CD4-positive, alpha-beta T cell treated with Interferon gamma for 1 hour (primary cell): ENCODE data around the gene CHRM1.

ENCODE experiments used
- DNase-seq: peaks from one replicate; pipeline ENCODE4 v3.0.0-alpha.2; 2020

Gene CHRM1

GRCh38 chr11:62902932-62903331 is 18.2 kb downstream of the CHRM1 start:
- DNase-seq: no peak

- DNase-seq: no peak
These were observed 23.1 kb downstream of the CHRM1 start for GRCh38 chr11:62898027-62898426.

- no peak for DNase-seq
These were observed 23.9 kb downstream of the CHRM1 start for GRCh38 chr11:62897311-62897710.

GRCh38 chr11:62896049-62896448 is 25.1 kb downstream of the CHRM1 start:
- DNase-seq: no peak

GRCh38 chr11:62895501-62895900 is 25.7 kb downstream of the CHRM1 start:
- no peak for DNase-seq

- no peak for DNase-seq
These were observed 28.9 kb downstream of the CHRM1 start for GRCh38 chr11:62892077-62892922.

GRCh38 chr11:62889484-62890437 is 31.4 kb downstream of the CHRM1 start:
- DNase-seq: no peak

- no peak for DNase-seq
These were observed 32.1 kb downstream of the CHRM1 start for GRCh38 chr11:62889126-62889483.

GRCh38 chr11:62888406-62888805 is 32.8 kb downstream of the CHRM1 start:
- DNase-seq: no peak

- DNase-seq: no peak
These were observed 35.9 kb downstream of the CHRM1 start for GRCh38 chr11:62885137-62885750.

- DNase-seq: no peak
These were observed 37.5 kb downstream of the CHRM1 start for GRCh38 chr11:62883673-62884072.

- no peak for DNase-seq
These were observed 38.2 kb downstream of the CHRM1 start for GRCh38 chr11:62882788-62883501.

GRCh38 chr11:62882431-62882749 is 38.8 kb downstream of the CHRM1 start:
- no peak for DNase-seq

GRCh38 chr11:62881579-62882430 is 39.4 kb downstream of the CHRM1 start:
- DNase-seq: peak; percentile 90

GRCh38 chr11:62880803-62881578 is 40.2 kb downstream of the CHRM1 start, which contains the start of gene SLC3A2:
Gene SLC3A2 (plus strand): TSS chr11:62880896. CDS start chr11:62881024, 128 bp downstream.
- DNase-seq: peak; percentile 83

GRCh38 chr11:62880231-62880802 is 40.8 kb downstream of the CHRM1 start:
- peak; percentile 3 for DNase-seq

- DNase-seq: no peak
These were observed 41.8 kb downstream of the CHRM1 start for GRCh38 chr11:62879235-62879978.

- DNase-seq: no peak
These were observed 44.5 kb downstream of the CHRM1 start for GRCh38 chr11:62876712-62877111.

GRCh38 chr11:62875698-62876478 is 45.3 kb downstream of the CHRM1 start:
- DNase-seq: no peak
